HG02610 (cell line): ENCODE data around the gene PRSS57.
"Not testable (repeated sequence)": the region's sequence is repeated elsewhere in the genome, so short reads cannot be mapped to it uniquely, and the experiment has no call there.

ENCODE experiments used
- ATAC-seq: cut with Tn5 transposase; IDR thresholded peaks from one replicate; pipeline ENCODE4 v1.9.1; 2021; ENCODE audit warnings: mild to moderate bottlenecking, moderate library complexity; ENCODE audit not compliant: unreplicated experiment

The PRSS57 gene

DNA sequence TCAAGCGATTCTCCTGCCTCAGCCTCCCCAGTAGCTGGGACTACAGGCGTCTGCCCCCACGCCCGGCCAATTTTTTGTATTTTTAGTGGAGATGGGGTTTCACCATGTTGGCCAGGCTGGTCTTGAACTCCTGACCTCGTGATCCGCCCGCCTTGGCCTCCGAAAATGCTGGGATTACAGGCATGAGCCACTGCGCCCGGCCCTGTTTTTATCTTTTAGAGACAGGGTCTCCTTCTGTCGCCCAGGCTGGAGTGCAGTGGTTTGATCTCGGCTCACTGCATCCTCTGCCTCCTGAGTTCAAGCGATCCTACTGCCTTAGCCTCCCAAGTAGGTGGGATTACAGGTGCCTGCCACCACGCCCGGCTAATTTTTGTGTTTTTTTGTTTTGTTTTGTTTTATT is 3.3 kb upstream of the PRSS57 start:
- ATAC-seq: not testable (repeated sequence)

GRCh38 chr19:694481-695351 is 536 bp downstream of the PRSS57 start:
- no peak for ATAC-seq

- ATAC-seq: no peak
These were observed 5.0 kb downstream of the PRSS57 start for GRCh38 chr19:690203-690602.

DNA sequence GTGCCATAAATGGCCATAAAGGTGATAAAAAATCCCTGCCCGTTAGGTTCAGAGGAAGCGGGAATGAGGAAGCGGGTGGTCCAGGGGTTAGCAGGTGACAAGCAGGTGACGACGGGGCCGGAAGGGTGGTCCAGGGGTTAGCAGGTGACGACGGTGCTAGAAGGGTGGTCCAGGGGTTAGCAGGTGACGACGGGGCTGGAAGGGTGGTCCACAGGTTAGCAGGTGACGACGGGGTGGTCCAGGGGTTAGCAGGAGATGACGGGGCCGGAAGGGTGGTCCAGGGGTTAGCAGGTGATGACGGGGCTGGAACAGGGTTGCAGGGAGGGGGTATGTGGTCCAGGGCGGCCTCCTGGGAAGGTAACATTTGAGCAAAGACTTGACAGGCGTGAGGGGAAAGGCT is 6.3 kb downstream of the PRSS57 start:
- no peak for ATAC-seq

DNA sequence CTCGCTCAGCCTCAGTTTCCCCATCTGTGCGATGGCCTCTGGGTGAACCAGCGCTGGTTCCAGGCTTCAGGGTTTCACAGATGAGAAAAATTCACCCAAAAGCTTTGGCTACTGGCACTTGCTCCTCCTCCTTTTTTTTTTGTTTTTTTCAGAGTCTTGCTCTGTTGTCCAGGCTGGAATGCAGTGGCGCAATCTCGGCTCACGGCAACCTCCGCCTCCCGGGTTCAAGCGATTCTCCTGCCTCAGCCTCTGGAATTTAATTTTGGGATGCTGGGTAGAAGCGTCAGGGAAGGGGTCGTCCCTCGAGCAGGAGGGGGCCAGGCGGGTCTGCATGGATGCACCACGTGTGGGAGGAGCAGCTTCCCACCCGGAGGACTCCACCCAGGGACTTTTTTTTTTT is 7.0 kb downstream of the PRSS57 start:
- no peak for ATAC-seq

GRCh38 chr19:687569-688166 is 7.6 kb downstream of the PRSS57 start:
- no peak for ATAC-seq

- ATAC-seq: no peak
These were observed 8.5 kb downstream of the PRSS57 start for GRCh38 chr19:686589-687297.

DNA sequence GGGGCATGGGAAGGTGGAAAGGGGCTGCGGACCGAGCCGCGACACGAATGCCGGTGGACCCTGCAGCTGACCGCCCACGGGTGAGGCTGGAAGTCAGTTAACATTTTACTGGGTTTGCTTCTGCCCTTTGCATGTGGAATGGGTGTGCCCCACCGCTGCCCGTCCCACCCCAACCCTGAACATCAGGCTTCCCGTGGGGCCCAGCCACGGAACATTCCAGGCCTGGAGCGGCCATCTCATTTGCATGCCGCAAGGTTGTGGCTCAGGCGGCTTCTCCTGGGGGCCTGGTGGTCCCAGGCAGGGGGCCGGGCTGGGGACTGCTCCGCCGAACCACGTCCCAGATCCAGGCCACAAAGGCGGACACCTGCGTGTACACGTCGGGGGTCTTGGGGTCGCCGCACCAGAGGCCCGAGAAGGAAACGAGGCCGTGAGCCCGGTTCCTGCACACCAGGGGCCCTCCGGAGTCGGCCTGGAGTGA is 9.8 kb downstream of the PRSS57 start:
- no peak for ATAC-seq

- ATAC-seq: no peak
These were observed 12.5 kb downstream of the PRSS57 start for GRCh38 chr19:682678-683320.

DNA sequence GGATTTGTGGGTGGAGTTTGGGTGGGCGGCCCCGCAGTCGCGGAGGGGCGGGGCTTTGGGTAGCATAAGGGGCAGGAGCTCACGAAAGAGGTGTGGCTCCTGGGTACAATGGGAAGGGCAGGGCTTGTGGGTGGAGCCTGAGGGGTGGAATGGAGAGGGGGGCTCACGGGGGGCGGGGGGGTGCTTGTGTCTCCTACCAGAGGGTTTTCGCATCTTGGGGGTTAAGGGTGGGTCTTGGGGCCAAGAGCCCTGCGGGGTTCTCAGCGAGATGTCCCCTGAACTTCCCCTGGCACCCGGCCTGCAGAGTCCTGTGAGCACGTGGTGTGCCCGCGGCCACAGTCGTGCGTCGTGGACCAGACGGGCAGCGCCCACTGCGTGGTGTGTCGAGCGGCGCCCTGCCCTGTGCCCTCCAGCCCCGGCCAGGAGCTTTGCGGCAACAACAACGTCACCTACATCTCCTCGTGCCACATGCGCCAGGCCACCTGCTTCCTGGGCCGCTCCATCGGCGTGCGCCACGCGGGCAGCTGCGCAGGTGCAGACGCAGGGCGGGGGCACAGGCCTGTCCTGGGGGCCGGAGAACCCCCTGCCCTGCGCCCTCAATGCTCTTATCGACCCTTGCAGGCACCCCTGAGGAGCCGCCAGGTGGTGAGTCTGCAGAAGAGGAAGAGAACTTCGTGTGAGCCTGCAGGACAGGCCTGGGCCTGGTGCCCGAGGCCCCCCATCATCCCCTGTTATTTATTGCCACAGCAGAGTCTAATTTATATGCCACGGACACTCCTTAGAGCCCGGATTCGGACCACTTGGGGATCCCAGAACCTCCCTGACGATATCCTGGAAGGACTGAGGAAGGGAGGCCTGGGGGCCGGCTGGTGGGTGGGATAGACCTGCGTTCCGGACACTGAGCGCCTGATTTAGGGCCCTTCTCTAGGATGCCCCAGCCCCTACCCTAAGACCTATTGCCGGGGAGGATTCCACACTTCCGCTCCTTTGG is 13.9 kb downstream of the PRSS57 start:
- no peak for ATAC-seq

DNA sequence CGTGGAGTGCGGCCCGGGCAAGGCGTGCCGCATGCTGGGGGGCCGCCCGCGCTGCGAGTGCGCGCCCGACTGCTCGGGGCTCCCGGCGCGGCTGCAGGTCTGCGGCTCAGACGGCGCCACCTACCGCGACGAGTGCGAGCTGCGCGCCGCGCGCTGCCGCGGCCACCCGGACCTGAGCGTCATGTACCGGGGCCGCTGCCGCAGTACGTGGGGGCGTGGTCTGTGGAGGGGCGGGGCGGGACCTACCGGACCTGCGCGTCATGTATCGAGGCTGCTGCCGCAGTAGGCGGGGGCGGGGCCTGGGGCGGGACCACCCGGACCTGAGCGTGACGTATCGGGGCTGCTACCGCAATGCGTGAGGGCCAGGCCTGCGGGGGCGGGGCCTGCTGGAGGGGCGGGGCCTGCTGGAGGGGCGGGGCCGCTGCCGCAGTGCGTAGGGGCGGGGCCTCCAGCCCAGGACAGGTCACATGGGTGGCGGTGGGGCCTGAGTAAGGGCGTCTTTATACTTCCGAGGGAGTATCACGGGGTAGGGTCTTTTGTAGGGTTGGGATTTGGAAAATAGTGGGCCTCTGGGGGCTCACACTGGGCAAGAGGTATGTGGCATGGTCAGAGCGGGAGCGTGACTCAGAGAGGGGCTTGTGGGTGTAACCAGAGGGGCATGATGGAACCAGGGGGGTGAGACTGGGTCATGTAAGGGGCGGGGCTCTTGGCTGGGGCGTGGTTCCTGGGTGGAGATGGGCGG is 14.8 kb downstream of the PRSS57 start:
- ATAC-seq: peak; percentile 58

DNA sequence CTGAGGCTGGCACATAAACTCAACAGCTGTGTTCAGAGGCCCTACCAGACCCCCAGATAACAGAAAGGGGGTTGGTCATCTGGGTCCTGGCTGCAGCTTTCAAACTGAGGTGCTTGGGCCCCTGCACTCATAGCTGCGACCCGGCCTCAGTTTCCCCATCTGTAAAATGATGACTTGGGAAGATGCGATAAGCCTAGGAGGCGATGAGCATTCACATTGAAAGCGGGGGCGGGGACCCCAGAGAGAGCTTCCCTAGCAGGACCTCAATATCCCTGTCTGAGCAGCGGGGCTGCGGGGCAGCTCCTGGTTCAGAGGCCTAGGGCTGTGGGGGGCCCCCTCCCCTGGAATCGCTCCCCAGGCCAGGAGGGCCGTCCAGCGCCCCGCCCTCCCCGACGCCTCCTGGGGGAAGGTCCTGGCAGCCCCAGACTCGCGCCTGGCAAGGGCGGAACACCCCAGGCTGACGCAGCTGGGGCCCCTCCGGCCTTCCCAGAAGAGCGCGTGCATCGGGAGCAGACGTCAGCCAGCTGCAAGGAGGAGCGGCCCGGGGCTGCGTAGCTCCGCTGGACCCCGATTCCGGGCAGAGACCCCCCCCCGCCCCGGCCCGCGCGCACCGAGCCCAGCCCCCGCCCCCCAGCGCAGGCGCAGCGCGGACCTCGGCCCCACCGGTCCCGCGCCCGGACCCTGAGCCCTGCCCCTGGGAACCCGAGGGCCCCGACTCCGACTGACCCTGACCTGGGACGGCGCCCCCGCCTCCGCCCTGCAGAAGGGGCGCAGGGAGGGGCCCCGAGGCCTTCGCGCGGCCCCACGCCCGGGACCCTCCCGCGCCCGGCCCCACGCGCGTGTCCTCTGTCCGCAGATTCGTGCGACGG is 15.6 kb downstream of the PRSS57 start:
- ATAC-seq: peak; percentile 14

DNA sequence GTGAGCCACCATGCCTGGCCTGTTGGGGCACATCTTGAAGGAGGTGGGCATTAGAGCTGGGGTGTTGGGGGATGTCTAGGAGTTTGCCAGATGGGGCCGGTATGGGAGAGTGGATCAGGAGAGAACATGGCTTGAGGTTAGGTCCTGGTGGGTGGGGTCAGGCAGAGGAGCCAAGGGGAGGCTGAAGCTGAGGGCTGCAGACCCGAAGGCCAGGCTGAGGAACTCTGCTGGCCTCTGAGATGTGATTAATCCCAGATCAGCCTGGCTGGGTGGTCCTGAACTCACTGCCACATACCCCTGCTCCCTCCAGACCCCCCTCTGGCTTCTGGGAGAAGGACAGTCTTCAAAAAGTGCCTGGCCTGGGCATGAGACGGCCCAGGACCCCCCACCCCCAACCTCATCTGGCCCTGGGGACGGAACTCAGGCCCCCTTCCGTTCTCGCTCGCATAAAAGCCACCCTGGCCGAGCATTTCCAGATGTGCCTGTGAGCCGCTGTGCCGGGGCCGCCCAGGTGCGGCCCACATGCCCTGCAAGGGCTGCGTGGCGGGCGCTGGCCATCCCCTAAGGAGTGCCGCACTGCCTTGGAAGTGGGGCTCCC is 16.4 kb downstream of the PRSS57 start:
- no peak for ATAC-seq

DNA sequence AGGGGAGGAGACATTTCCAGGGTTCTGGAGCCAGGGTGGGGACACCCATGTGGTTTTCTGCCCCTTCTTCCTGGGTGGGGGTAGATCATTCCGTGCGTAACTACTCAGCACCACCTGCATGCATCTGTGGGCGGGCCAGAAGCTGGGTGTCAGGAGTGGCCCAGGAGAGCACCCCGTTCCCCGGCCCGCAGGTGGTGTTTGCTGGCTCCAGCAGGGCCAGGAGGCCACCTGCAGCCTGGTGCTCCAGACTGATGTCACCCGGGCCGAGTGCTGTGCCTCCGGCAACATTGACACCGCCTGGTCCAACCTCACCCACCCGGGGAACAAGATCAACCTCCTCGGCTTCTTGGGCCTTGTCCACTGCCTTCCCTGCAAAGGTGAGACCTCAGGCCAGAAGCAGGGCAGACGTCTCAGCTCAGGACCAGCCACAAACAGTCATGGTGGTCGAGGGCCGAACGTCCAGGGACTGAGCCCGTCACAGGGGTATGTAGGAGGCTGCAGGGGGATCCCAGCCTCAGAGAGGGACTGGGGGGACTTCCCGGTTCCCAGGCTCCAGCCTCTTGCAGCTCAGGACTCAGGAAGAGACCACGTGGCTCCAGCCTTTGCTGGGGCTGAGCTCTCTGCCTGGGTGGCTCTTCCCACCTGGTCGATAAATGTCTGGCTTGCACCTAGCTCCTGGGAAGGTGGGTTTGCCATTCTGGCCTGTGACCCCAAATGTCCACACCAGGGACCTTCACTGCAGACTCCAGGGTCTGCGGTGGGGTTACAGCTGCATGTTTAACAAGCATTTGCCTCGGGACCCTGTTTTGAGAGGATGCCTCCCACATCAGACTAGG is 17.4 kb downstream of the PRSS57 start:
- no peak for ATAC-seq

DNA sequence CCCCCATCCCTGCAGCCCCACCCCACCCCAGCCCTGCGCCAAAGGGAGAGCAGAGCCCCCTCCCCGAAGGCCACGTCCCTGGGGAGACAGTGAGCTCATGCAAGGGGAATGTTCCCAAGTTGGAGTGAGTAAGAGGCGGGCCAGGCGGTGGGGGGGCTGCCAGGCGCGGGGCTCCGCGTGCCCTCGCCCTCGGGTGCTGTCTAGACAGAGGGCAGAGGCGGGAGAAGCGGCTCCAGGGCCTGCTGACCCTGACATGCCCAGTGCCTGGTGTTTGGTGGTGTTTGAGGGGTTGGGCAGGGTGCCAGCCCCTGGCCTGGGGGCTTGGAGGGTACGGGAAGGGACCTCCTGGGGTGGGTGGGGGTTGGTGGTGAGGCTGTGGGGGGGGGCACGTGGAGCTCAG is 18.1 kb downstream of the PRSS57 start:
- no peak for ATAC-seq

DNA sequence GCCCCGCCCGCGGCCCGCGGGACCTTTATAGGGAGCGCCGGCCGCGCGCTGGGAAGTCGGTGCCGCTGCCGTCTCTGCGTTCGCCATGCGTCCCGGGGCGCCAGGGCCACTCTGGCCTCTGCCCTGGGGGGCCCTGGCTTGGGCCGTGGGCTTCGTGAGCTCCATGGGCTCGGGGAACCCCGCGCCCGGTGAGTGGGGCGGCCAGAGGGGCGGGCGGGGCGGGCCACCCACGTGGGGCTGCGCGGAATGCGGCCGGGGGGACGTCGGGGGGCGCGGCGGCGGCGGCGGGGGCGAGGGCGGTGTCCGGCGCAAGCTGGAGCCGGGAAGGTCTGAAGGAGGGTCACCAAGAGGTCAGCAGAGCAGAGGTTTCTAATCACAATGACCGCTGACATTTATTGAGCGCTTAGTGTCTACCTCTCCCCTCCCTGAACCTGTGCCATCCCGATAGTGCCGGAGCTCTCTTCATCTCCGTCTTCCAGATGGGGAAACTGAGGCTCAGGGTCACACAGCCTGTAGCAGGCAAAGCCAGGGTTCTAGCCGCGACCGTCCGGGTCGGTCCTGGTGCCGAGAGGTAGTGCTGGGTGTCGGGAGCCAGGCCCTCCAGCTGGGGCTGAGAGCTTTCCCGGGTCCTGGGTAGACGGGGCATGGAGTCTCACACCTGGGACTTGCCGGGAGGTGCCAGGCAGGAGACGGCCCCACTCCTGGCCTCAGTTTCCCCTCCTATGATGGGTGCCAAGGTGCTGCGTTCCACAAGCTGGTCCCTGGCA is 18.7 kb downstream of the PRSS57 start, which contains the start of gene FSTL3:
TSS of gene FSTL3 (plus strand) at position 54 of the 767 bp plus-strand sequence. CDS start at position 86, 32 bp downstream.
- no peak for ATAC-seq
